T-helper 2 cell treated with Interferon-gamma antibody and Interleukin-4, amounts not matched to agents 5 μg/mL and 100 μg/mL, for 36 hours (primary cell): ENCODE measurements around the gene SYT17.
A peak's percentile ranks its signal among the peaks of the same experiment; 100 is the strongest.

Experiments
- DNase-seq: peaks from one replicate; pipeline ENCODE4 v3.0.0; 2021; ENCODE audit warnings: low spot score
- H3K27ac Mint-ChIP-seq: one replicate; pipeline ENCODE4 v1.8.0; 2021; ENCODE audit warnings: mild to moderate bottlenecking, mixed read lengths
- H3K27me3 Mint-ChIP-seq: one replicate; pipeline ENCODE4 v1.8.0; 2021; ENCODE audit warnings: low read depth, mixed read lengths
- H3K36me3 Mint-ChIP-seq: one replicate; pipeline ENCODE4 v1.8.0; 2021; ENCODE audit warnings: low read depth, mixed read lengths
- H3K4me1 Mint-ChIP-seq: one replicate; pipeline ENCODE4 v1.8.0; 2021; ENCODE audit warnings: low read depth, mixed read lengths
- H3K4me3 Mint-ChIP-seq: one replicate; pipeline ENCODE4 v1.8.0; 2022; ENCODE audit warnings: mild to moderate bottlenecking, moderate library complexity, mixed read lengths
- H3K9me3 Mint-ChIP-seq: one replicate; pipeline ENCODE4 v1.8.0; 2021; ENCODE audit warnings: mixed read lengths

SYT17 gene

DNA sequence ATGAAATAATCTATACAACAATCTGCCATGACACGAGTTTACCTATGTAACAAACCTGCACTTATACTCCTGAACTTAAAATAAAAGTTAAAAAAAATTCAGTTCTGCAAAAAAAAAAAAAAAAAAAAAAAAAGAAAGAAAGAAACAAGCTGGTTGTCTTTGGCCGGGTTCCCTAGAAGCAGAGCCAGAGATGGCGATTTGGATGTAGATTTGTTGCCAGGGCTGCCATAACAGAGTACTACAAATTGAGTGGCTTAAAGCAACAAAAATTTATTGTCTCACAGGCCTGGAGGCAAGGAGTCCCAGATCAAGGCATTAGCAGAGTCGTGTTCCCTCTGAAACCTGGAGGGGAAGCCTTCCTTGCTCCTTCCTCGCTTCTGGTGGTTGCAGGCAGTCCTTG, 20.4 kb downstream of the SYT17 start:
- Mint-ChIP-seq H3K4me1 (no peaks in the 10 kb centered on the region), H3K27me3 (no peaks in the 10 kb centered on the region), H3K27ac (no peak overlapping the region), H3K9me3 (no peaks in the 10 kb centered on the region), H3K4me3 (no peak overlapping the region), H3K36me3 (no peaks in the 10 kb centered on the region)
- no peak for DNase-seq

DNA sequence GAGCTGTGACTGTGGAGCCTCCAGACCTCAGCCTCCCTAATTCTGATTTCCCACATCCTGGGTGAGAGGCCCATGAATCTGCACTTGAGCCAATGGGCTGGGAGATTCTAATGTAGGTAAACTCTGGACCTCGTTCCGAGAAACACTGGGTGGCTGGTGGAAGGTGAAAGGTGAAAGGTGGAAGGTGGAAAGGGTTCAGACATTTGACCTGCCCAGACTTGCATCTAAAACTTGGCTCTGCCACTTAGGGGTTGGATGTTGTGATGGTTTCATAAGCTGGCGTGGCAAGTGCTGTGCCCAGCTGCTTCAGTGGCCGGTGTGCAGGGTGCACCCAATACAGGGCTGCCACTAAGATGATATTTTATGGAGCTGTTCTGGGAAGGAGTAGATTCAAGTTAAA, 24.8 kb downstream of the SYT17 start:
- no peak for DNase-seq
- Mint-ChIP-seq H3K9me3 (no peaks in the 10 kb centered on the region), H3K36me3 (no peaks in the 10 kb centered on the region), H3K4me1 (no peaks in the 10 kb centered on the region), H3K27ac (no peak overlapping the region), H3K27me3 (no peaks in the 10 kb centered on the region), H3K4me3 (no peak overlapping the region)

DNA sequence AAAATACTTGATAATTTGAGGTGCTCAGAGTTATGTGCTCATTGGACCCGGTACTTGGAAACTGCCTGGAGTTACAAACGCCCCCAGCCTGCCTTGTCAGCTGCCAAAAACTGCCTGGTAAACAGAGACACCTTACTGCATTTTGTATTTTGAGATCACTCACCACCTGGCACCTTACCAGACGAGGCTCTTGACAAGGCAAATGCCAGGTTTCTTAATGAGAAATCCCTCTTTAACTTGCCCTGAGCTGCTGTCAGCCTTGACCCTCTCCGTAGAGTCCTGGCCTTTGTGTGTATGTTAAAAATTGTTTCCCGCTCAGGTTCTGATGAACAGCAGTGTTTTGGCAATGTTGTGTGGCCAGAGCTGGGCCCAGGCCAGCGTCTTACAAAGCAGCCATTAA, 28.8 kb downstream of the SYT17 start:
- H3K4me1 Mint-ChIP-seq, result no peaks in the 10 kb centered on the region
- H3K4me3 Mint-ChIP-seq, result no peak overlapping the region
- no peak overlapping the region for H3K27ac Mint-ChIP-seq
- H3K36me3 Mint-ChIP-seq, result no peaks in the 10 kb centered on the region
- H3K27me3 Mint-ChIP-seq, result no peaks in the 10 kb centered on the region
- H3K9me3 Mint-ChIP-seq, result peaks cover 12% of the 10 kb centered on the region
- DNase-seq, result no peak

DNA sequence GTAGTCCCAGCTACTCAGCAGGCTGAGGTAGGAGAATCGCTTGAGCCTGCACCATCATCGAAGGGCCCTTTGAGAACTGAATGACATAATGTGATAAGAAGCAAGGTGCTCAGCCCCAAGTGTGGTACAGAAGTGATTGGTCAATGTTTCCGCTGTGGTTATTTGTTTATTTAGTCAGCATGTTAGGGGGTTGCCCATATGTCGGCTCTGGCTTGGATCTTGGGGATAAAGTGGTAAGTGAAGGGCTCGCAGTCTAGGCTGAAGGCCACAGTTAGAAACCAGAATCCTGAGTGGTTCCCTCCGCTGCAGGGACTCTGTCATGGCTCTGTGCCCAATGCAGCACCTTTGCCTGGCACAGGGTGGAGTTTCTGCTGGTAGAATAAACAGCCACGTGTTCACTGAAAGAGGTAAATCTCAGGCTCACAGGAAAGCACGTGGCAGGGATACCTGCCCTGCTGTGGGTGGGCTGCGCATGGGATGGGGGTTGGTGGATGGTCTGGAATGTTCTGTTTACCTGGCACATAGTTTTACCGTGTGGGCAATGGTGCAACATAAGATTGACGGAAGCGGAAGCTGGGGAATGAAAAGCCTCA, 35.4 kb downstream of the SYT17 start:
- no peak overlapping the region for H3K27ac Mint-ChIP-seq
- no peaks in the 10 kb centered on the region for H3K36me3 Mint-ChIP-seq
- H3K4me3 Mint-ChIP-seq, result no peak overlapping the region
- peaks cover 14% of the 10 kb centered on the region for H3K9me3 Mint-ChIP-seq
- DNase-seq, result no peak
- H3K4me1 Mint-ChIP-seq, result no peaks in the 10 kb centered on the region
- no peaks in the 10 kb centered on the region for H3K27me3 Mint-ChIP-seq

DNA sequence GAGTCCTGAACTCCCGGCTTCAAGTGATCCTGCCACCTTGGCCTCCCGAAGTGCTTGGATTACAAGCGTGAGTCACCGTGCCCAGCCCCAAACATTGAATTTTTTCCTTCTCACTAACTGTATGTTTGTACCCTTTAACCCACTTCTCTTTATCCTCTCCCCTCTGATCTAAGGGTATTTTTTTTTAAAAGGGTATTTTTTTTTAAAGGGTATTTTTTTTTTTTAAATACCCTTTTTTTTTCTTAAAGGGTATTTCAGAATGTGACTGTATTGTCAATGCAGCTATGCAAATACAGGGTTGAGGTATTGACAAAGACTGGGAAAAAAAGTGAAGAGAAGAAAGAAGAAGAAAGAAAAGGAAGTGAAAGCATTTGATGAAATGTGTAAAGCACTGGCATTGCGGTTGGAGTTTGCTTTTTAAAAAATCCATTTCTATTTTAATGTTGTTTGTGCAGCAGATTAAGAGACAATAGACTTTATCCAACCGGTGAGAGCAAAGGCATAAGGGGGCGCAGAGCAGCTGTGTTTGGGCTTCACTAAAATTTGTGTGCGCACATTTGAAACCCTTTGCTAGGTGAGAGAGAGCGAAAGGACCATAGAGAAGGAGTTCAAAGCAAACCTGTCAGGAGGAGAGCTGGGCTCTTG, 42.4 kb downstream of the SYT17 start:
- Mint-ChIP-seq H3K27me3 (no peaks in the 10 kb centered on the region), H3K4me1 (no peaks in the 10 kb centered on the region), H3K27ac (no peak overlapping the region), H3K9me3 (peaks cover 12% of the 10 kb centered on the region), H3K36me3 (no peaks in the 10 kb centered on the region), H3K4me3 (no peak overlapping the region)
- no peak for DNase-seq

DNA sequence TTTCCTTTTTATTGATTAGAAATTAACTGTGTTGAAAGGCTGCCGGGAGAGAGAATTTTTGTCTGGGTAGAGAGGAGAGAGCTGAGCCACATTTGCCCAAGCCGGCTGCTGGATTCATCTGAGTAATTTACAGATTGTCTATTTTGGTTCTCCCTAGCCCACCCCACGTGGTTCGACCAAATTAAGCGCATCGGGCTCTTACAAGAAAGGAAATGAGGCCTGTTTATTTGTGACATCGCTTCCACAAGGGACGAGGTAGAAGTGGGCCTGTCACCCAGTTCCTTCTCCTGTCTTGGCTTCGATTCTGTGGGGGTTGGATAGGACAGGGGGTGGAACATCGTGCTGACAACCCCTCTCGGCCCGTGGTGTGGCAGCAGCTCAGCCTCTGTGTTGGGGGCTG, 42.9 kb downstream of the SYT17 start:
- H3K36me3 Mint-ChIP-seq, result no peaks in the 10 kb centered on the region
- peaks cover 12% of the 10 kb centered on the region for H3K9me3 Mint-ChIP-seq
- no peak overlapping the region for H3K4me3 Mint-ChIP-seq
- H3K27me3 Mint-ChIP-seq, result no peaks in the 10 kb centered on the region
- DNase-seq, result no peak
- no peaks in the 10 kb centered on the region for H3K4me1 Mint-ChIP-seq
- no peak overlapping the region for H3K27ac Mint-ChIP-seq

DNA sequence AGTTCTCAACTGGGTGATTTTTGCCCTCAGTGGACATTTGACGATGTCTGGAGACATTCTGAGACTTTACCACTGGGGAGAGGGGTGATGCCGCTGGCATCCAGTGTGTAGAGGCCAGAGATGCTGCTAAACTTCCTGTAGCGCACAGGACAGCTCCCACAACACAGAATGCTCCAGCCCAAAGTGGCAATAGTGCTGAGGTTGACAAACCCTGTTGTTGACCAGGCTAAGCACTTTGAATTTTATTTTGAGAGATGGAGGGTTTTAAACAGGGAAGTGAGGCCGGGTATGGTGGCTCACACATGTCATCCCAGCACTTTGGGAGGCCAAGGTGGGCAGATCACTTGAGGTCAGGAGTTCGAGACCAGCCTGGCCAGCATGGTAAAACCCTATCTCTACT, 44.0 kb downstream of the SYT17 start:
- H3K9me3 Mint-ChIP-seq, result peaks cover 15% of the 10 kb centered on the region
- DNase-seq, result no peak
- H3K4me3 Mint-ChIP-seq, result no peak overlapping the region
- no peaks in the 10 kb centered on the region for H3K4me1 Mint-ChIP-seq
- no peaks in the 10 kb centered on the region for H3K27me3 Mint-ChIP-seq
- no peak overlapping the region for H3K27ac Mint-ChIP-seq
- no peaks in the 10 kb centered on the region for H3K36me3 Mint-ChIP-seq

DNA sequence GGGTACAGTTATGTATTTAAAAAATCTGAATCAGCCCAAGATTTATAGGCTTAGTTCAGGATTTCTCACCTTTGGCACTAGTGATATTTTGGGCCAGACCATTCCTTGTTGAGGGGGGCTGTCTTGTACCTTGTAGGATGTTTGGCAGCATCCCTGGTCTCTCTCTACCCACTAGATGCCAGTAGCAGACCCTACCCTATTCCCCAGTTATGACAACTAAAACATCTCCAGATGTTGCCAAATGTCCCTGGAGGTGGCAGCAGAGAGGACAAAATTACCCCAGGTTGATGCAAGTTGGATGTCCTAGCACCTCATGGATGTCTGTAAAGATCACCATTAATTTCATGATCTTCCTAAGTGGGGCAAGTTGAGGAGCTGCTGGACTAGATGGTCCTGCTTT, 45.8 kb downstream of the SYT17 start:
- no peak overlapping the region for H3K4me3 Mint-ChIP-seq
- no peaks in the 10 kb centered on the region for H3K27me3 Mint-ChIP-seq
- no peaks in the 10 kb centered on the region for H3K36me3 Mint-ChIP-seq
- no peak for DNase-seq
- no peak overlapping the region for H3K27ac Mint-ChIP-seq
- H3K9me3 Mint-ChIP-seq, result peaks cover 15% of the 10 kb centered on the region
- H3K4me1 Mint-ChIP-seq, result no peaks in the 10 kb centered on the region

DNA sequence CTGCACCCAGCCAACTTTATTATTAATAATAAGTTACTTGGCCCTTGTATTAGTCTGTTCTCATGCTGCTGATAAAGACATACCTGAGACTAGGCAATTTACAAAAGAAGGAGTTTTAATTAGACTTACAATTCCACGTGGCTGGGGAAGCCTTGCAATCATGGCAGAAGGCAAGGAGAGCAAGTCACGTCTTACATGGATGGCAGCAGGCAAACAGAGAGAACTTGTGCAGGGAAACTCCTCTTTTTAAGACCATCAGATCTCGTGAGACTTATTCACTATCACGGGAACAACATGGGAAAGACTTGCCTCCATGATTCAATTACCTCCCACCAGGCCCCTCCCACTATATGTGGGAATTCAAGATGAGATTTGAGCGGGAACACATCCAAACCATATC, 47.7 kb downstream of the SYT17 start:
- H3K4me1 Mint-ChIP-seq, result no peaks in the 10 kb centered on the region
- no peak overlapping the region for H3K4me3 Mint-ChIP-seq
- no peaks in the 10 kb centered on the region for H3K27me3 Mint-ChIP-seq
- H3K27ac Mint-ChIP-seq, result no peak overlapping the region
- peaks cover 15% of the 10 kb centered on the region for H3K9me3 Mint-ChIP-seq
- no peak for DNase-seq
- no peaks in the 10 kb centered on the region for H3K36me3 Mint-ChIP-seq

DNA sequence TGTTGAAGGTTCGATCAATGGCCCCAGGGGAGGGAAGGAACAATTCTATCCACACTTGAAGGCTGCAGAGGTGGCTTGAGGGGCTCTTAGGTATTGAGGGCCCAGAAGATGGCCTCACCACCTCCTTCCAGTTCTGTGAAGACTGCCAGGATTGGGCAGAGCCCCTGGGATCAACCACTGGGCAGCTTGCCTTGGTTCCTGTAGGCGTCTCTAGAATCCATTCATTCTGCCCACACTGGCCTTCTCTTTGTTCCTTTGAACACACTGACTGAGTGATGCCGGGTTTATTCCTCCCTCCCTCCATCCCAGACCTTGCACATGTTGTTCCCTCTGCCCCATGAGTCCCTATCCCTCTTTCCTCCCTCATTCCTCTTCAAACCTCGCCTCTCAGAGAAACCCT, 50.5 kb downstream of the SYT17 start:
- no peak for DNase-seq
- Mint-ChIP-seq H3K27ac (no peak overlapping the region), H3K4me3 (no peak overlapping the region), H3K9me3 (peaks cover 3% of the 10 kb centered on the region), H3K27me3 (no peaks in the 10 kb centered on the region), H3K36me3 (no peaks in the 10 kb centered on the region), H3K4me1 (no peaks in the 10 kb centered on the region)

DNA sequence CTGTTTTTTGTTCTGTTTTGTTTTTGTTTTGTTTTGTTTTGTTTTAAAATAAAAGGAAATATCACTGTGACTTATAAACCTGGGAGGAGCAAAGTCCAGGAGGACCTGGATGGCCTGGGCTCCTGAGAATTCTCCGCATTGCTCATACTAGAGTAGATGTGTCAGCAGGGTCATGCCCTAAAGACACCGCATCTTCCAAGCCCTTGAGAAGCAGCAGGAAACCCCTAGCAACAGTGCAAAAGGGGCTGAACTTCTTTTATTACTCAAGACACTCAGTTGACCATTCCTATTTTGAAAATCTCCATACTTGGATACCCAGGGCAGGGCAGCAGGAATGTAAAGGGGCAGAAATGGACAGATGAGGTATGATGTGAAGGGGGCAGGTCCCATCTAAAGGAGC, 51.8 kb downstream of the SYT17 start:
- Mint-ChIP-seq H3K27ac (no peak overlapping the region), H3K36me3 (no peaks in the 10 kb centered on the region), H3K4me3 (no peak overlapping the region), H3K4me1 (no peaks in the 10 kb centered on the region), H3K27me3 (no peaks in the 10 kb centered on the region), H3K9me3 (peaks cover 3% of the 10 kb centered on the region)
- DNase-seq, result no peak

DNA sequence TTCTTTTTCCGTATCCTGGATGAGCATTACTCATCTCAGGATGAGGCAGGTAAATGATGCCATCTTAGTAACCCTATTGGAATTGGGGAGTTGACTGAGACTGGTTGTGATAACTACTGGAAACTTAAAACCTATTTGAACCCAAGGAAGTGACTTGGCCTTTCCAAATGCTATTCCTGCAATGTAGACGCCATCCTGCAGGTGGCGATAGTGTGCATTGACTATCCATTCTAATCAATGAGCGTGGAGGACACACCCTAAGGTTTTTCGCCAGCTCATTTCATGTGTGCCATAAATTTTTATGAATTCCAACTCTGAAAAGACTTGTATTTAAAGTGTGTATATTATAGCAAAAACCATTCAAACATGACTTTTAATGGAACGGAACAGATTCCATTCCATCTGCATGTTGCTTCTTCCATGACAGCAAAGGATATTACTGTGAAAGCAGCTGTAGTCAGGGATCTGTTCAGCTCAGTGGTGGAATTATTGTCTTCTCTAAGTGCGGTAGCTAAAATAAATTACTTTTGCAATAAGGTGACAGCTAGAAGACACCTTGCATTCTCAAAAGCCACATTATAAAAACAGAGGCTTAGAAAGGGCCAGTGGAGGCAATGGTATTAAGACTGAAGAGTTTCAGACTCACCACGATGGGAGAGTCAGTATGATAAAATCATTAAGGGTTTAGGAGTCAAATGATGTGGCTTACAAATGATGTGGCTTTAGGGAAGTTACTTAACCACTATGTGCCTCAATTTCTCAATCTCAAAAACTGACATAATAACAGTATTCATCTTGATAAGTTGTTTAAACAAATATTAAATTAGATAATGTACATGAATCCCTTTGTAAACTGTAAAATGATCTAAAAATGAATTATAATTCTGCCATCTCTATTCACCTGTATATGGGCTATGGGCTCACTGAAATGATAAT, 55.5 kb downstream of the SYT17 start:
- peak; percentile 16 for DNase-seq
- Mint-ChIP-seq H3K27ac (no peak overlapping the region), H3K27me3 (no peaks in the 10 kb centered on the region), H3K4me3 (no peak overlapping the region), H3K4me1 (no peaks in the 10 kb centered on the region), H3K9me3 (peaks cover 5% of the 10 kb centered on the region), H3K36me3 (no peaks in the 10 kb centered on the region)

DNA sequence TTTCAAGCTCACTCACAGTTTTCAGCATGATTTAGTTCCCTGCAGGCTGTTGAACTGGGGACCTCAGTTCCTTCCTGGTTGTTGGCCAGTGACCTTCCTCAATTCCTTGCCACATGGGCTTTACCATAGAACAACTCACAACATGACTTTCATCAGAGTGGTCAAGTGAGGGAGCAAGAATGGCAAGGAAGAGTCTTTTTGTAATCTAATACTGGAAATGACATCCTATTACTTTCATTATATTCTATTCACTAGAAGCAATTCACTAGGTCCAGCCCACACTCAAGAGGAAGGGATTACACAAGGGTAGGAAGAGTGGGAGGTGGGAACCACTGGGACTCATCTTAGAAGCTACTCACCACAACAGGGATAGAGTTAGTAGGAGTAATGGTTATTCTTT, 57.6 kb downstream of the SYT17 start:
- no peak for DNase-seq
- Mint-ChIP-seq H3K36me3 (no peaks in the 10 kb centered on the region), H3K9me3 (peaks cover 5% of the 10 kb centered on the region), H3K4me3 (no peak overlapping the region), H3K4me1 (no peaks in the 10 kb centered on the region), H3K27ac (no peak overlapping the region), H3K27me3 (no peaks in the 10 kb centered on the region)

DNA sequence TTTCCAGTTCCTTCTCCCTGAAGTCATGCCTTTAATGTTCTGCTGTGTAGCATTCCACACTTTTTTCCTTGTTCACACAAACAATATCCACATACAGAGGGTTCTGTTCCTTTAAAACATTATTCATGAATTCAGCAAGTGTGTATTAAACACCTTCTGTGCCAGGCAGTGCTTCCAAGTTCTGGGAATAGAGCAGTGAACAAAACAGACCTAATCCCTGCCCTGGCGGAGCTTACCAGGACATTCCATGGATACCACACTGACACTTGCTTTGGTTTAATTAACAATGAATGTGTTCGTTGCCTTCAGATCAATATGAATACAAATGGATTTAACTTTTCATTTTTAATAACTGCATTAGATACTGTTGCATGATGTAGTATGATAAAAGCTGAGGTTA, 59.6 kb downstream of the SYT17 start:
- H3K36me3 Mint-ChIP-seq, result no peaks in the 10 kb centered on the region
- no peaks in the 10 kb centered on the region for H3K27me3 Mint-ChIP-seq

More for the DNA sequence above, 59.6 kb downstream of the SYT17 start:
- no peak for DNase-seq
- no peaks in the 10 kb centered on the region for H3K4me1 Mint-ChIP-seq
- peaks cover 5% of the 10 kb centered on the region for H3K9me3 Mint-ChIP-seq
- H3K4me3 Mint-ChIP-seq, result no peak overlapping the region
- no peak overlapping the region for H3K27ac Mint-ChIP-seq
